Subcutaneous adipose tissue (tissue), 4 donors: ENCODE results near the gene INO80B. TPM values are rescaled to one million over a fixed set of nuclear protein-coding genes. Genes with fewer than 3 reads are reported as not detected.

Experiments
- total RNA-seq, 4 donors: library from RNA; depleted of rRNA; stranded (reverse); fragments of >200 nt; gene quantifications; one replicate each; pipeline ENCODE4 v1.1.0, GENCODE V29; 2016
- TF ChIP-seq, protein P1 (sequence below): fragments of 450-650 bp; IDR thresholded peaks from one replicate; pipeline ENCODE4 v1.5.1; 2016; ENCODE audit warnings: low read depth, mild to moderate bottlenecking, control low read depth, antibody characterized with exemption, moderate library complexity

Gene INO80B
- total RNA-seq, 4 donors from 2014 or later: 0.65 to 29.4 (median 12.4) TPM

DNA sequence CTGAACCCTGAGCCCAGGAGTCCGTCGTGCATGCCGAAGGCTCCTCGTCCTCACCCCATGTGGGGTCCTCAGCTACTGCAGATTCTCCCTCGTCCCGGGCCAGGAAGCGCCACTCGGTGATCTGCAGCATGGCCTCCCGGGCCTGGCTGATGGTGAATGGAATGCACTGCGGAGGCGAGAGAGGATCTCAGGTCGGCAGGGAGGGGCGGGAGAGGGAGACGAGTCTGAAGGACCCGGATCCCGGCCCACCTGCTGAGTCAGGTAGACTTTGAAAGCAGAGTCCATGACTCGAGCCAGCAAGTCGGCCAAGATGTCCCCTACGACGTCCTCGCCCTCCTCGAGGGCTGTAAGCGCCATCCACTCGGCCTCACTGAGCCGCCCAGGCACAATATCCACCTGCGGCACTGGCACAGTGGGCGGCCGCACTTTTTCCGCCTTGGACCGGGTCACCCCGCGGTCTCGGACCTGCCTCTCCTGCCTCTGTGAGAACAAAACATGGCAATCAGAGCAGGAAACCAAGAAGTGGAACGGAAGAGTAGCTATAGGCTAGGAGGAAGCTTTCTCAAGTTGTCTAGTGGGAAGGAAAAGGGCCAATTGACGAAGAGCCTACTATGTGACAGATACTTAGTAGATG lies 39.0 kb upstream of the INO80B start:
- TF ChIP-seq, protein P1, sequence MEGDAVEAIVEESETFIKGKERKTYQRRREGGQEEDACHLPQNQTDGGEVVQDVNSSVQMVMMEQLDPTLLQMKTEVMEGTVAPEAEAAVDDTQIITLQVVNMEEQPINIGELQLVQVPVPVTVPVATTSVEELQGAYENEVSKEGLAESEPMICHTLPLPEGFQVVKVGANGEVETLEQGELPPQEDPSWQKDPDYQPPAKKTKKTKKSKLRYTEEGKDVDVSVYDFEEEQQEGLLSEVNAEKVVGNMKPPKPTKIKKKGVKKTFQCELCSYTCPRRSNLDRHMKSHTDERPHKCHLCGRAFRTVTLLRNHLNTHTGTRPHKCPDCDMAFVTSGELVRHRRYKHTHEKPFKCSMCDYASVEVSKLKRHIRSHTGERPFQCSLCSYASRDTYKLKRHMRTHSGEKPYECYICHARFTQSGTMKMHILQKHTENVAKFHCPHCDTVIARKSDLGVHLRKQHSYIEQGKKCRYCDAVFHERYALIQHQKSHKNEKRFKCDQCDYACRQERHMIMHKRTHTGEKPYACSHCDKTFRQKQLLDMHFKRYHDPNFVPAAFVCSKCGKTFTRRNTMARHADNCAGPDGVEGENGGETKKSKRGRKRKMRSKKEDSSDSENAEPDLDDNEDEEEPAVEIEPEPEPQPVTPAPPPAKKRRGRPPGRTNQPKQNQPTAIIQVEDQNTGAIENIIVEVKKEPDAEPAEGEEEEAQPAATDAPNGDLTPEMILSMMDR: no peak

GRCh38 chr2:74416778-74417177 lies 38.1 kb upstream of the INO80B start:
- TF ChIP-seq, protein P1: no peak

DNA sequence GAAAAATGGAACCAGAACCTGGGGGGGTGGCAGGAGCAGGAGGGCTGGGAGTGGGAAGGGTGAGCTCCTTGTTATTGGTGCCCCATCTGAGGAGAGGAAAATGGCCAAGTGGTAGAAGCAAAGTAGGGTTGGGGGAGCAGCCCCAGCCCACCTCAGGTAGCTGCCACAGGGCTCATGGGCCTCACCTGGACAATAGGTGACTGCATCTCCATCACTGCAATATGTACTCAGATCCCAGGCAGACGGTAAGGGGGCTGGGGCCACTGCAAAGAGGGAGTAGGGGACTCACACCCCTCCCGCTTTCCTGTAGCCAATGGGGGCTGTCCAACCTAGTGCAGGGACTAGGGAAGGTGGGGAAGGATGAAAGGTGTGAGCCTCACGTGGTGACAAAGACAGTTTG lies 37.7 kb upstream of the INO80B start:
- TF ChIP-seq, protein P1: no peak

GRCh38 chr2:74417763-74418162 lies 37.1 kb upstream of the INO80B start:
- TF ChIP-seq, protein P1: no peak

DNA sequence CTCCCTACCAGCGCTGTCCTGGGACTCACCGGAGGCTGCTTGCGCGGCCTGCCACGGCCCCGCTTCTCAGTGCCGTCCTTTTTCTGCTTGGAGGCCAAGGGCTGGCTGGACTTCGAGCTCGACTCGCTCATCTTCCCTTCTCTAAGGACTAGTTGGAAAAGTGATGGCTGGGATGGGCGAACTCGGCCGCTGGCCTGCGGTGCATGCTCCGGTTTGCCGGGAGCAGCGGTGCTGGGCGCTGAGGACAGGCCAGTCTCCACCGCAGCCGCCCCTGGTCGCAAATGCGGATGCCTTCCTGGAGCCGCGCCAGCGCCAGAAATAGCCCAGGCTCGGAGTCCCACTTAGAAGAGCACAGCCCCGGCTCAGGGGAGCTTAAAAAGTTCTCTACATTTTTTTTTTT lies 36.6 kb upstream of the INO80B start:
- TF ChIP-seq, protein P1: no peak

GRCh38 chr2:74419345-74419744 lies 35.5 kb upstream of the INO80B start:
- TF ChIP-seq, protein P1: no peak

GRCh38 chr2:74420006-74420405 lies 34.9 kb upstream of the INO80B start:
- TF ChIP-seq, protein P1: no peak
